ENCODE results near the gene CDH24.

GRCh38 chr14:23095196-23096108 lies 38.1 kb upstream of the CDH24 start, which contains the start of gene C14orf119:
- TF ChIP-seq GATA3 (IDR thresholded peaks at IDR 0.05; ENCODE audit: low read depth, low read length): no peak
- TF ChIP-seq GATA2 (IDR thresholded peaks at IDR 0.05; ENCODE audit: low read depth, low read length): no peak

Data from SH-SY5Y (cell line).